Transverse colon (tissue), 4 donors: ENCODE data around the gene TSPAN5. TPM values are rescaled to one million over a fixed set of nuclear protein-coding genes. Genes with fewer than 3 reads are reported as not detected.
"Not testable (repeated sequence)": the region's sequence is repeated elsewhere in the genome, so short reads cannot be mapped to it uniquely, and the experiment has no call there.

ENCODE experiments used
- DNase-seq: peaks from one replicate; pipeline ENCODE4 v3.0.0-alpha.2; 2019
- H3K27ac ChIP-seq, 4 donors: fragments of 200-600 bp; sonication (generic); 2 replicates each; pipeline ENCODE4 v1.5.1; 2016 to 2018; ENCODE audit warnings: inconsistent platforms in 4 of 4
- H3K27me3 ChIP-seq: fragments of 200-600 bp; sonication (generic); 2 replicates; pipeline ENCODE4 v1.5.1; 2017; ENCODE audit warnings: inconsistent platforms
- H3K36me3 ChIP-seq, 4 donors: fragments of 200-600 bp; sonication (generic); 2 replicates each; pipeline ENCODE4 v1.5.1; 2017 to 2019; ENCODE audit warnings: inconsistent platforms in 4 of 4
- H3K4me1 ChIP-seq, 4 donors: fragments of 200-600 bp; sonication (generic); 2 replicates each; pipeline ENCODE4 v1.5.1; 2017 to 2020; ENCODE audit warnings: inconsistent platforms in 4 of 4
- H3K4me3 ChIP-seq, 4 donors: fragments of 200-600 bp; sonication (generic); 1 replicate in 1 of 4; 2 replicates in 3 of 4; pipeline versions ENCODE4 v1.5.1 to v1.6.1; 2017 to 2019; ENCODE audit warnings: inconsistent platforms in 4 of 4
- H3K9me3 ChIP-seq, 2 donors: fragments of 200-600 bp; sonication (generic); 2 replicates each; pipeline ENCODE4 v1.5.1; 2017 to 2019; ENCODE audit warnings: inconsistent platforms in 2 of 2
- EP300 ChIP-seq: sonication (generic); formaldehyde crosslinking; IDR thresholded peaks from one replicate; pipeline ENCODE4 v1.6.1; 2017; ENCODE audit warnings: antibody characterized with exemption, low read depth
- POLR2A ChIP-seq: fragments of 450-650 bp; IDR thresholded peaks from one replicate; pipeline ENCODE4 v1.6.1; 2016; ENCODE audit warnings: antibody characterized with exemption, mild to moderate bottlenecking, moderate library complexity
- POLR2AphosphoS5 ChIP-seq, 3 donors: sonication (generic); formaldehyde crosslinking; IDR thresholded peaks; one replicate each; pipeline ENCODE4 v1.6.1; 2016; ENCODE audit warnings: antibody characterized with exemption in 3 of 3
- WGBS, 2 donors: methylation state at CpG; one replicate each; pipeline ENCODE4 v1.1.5; 2018; ENCODE audit warnings: low coverage in 1 of 2; 5-methylcytosine and 5-hydroxymethylcytosine counted together
- in situ Hi-C, 4 donors: fragments of 200-750 bp; cut with MboI; loops; one replicate each; pipeline versions ENCODE4 v1.15.0 to v1.15.1; 2017; ENCODE audit warnings: low sequenced_read_pairs in 3 of 4, low pct_ligation_motif_present in 1 of 4, low pct_unique_long_range_greater_than_20kb in 1 of 4
- intact Hi-C: fragments of 100-400 bp; cut with DNase I; formaldehyde crosslinking; loops from one replicate; pipeline ENCODE4 v1.15.1; 2023; ENCODE audit warnings: low total_unique reads
- total RNA-seq, 4 donors: library from RNA; depleted of rRNA; stranded (reverse); fragments of >200 nt; gene quantifications; one replicate each; pipeline ENCODE4 v1.1.0, GENCODE V29; 2016
- TF ChIP-seq, protein P1 (sequence below), 5 experiments: fragments of 200-600 bp in 3 of 5; fragments of 450-650 bp in 2 of 5; sonication (generic) in 3 of 5; IDR thresholded peaks; 1 replicate in 2 of 5; 2 replicates in 3 of 5; pipeline ENCODE4 v1.5.1; 2016 to 2017; ENCODE audit warnings: antibody characterized with exemption in 5 of 5, inconsistent platforms in 3 of 5, mild to moderate bottlenecking in 2 of 5, moderate library complexity in 1 of 5

The TSPAN5 gene
- total RNA-seq = 1 to 10 TPM; 1.1 to 9.6 (median 4.4) TPM

DNA sequence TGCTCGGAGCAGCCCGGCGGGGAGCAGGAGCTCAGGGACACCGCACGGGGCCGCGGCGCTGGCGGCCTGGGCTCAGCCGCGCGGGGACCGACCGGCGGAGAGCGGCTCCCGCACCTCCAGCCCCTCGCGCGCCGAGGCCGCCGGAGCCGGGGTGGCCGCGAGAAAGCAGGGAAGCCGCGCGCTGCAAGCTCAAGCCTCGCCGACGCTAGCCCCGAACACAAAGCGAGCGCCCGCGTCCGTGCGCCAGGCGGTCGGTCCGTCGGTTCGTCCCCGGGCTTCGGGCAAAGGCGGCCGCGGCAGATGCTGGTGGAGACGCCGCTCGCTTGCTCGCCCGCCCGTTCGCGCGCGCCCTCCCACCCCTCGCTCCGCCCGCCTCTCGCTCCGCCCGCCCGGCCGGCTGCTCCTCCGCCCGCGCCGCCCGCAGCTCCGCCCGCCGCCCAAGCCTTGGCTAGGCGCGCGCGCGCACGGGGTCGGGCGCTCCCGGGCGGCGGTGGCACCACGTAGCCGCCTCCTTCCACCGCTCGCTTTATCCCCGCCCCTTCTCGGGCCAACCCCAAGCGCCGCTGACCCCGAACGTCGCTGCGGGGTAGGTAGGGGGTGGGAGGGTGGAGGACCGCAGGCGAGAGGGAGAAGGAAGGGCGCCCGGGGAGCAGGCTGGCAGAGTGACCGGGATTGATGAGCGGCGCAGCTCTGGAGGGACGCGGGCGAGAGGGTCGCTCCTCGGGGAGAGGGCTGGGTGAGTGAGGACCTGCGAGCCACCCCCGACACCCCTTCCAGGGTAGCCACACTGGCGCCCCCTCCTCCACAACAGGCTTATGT, at the start of gene TSPAN5:
TSS of gene TSPAN5 (minus strand) at position 325 of the 819 bp plus-strand sequence.
- Histone ChIP-seq H3K4me3 (peak within 1 kb of the TSS; percentile 51 to 84 (median 70)), H3K4me1 (peaks cover 4 to 31% (median 14%) of the 10 kb centered on the region in 4 donors), H3K27me3 (no peaks in the 10 kb centered on the region), H3K36me3 (no peaks in the 10 kb centered on the region), H3K27ac (peak within 1 kb of the TSS; percentile 71 to 84 (median 78)), H3K9me3 (no peaks in the 10 kb centered on the region)
- 0 to 1% methylated on average over 2 to 76 of the region's 113 CpGs for WGBS, 2 donors
- intact Hi-C loops = loop anchor here (10.0 kb wide), 1 partner anchor 174 kb away; no protein-coding TSS in a partner anchor
- DNase-seq = peak; percentile 82
- in situ Hi-C loops = no loop called here
- TF ChIP-seq EP300 (no peak), POLR2A (no peak), POLR2AphosphoS5 (IDR thresholded peaks at IDR 0.05) (peak in 2 of 3 donors; percentile 11 to 31)
- TF ChIP-seq, protein P1, sequence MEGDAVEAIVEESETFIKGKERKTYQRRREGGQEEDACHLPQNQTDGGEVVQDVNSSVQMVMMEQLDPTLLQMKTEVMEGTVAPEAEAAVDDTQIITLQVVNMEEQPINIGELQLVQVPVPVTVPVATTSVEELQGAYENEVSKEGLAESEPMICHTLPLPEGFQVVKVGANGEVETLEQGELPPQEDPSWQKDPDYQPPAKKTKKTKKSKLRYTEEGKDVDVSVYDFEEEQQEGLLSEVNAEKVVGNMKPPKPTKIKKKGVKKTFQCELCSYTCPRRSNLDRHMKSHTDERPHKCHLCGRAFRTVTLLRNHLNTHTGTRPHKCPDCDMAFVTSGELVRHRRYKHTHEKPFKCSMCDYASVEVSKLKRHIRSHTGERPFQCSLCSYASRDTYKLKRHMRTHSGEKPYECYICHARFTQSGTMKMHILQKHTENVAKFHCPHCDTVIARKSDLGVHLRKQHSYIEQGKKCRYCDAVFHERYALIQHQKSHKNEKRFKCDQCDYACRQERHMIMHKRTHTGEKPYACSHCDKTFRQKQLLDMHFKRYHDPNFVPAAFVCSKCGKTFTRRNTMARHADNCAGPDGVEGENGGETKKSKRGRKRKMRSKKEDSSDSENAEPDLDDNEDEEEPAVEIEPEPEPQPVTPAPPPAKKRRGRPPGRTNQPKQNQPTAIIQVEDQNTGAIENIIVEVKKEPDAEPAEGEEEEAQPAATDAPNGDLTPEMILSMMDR (IDR thresholded peaks at IDR 0.05) = no peak

DNA sequence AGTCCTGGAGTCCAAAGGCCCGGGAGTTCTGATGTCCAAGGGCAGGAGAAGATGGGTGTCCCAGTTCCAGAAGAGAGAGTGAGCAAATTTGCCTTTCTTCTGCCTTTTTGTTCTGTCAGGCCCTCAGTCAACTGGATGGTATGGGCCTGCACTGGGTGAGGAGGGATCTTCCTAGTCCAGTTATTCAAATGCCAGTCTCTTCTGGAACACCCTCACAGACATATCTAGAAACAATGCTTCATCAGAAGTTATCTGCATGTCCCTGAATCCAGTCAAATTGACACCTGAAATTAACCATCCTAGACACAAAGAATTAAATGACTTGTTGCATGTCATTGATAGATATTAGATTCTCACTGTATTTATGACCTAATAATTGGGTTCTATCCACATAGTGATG, 48.5 kb upstream of the TSPAN5 start:
- 69% methylated on average over 1 of the region's 1 CpG; no CpG with 5 or more reads in 1 of the 2 donors for WGBS, 2 donors
- Histone ChIP-seq H3K4me1 (no peaks in the 10 kb centered on the region), H3K27ac (no peak overlapping the region), H3K36me3 (no peaks in the 10 kb centered on the region), H3K9me3 (peaks cover 0 to 4% of the 10 kb centered on the region in 2 donors), H3K27me3 (no peaks in the 10 kb centered on the region), H3K4me3 (no peak overlapping the region)
- intact Hi-C loops = loop anchor here (5.0 kb wide), 1 partner anchor 1645 kb away; no protein-coding TSS in a partner anchor
- in situ Hi-C loops = no loop called here
- TF ChIP-seq EP300 = no peak
- no peak for DNase-seq

DNA sequence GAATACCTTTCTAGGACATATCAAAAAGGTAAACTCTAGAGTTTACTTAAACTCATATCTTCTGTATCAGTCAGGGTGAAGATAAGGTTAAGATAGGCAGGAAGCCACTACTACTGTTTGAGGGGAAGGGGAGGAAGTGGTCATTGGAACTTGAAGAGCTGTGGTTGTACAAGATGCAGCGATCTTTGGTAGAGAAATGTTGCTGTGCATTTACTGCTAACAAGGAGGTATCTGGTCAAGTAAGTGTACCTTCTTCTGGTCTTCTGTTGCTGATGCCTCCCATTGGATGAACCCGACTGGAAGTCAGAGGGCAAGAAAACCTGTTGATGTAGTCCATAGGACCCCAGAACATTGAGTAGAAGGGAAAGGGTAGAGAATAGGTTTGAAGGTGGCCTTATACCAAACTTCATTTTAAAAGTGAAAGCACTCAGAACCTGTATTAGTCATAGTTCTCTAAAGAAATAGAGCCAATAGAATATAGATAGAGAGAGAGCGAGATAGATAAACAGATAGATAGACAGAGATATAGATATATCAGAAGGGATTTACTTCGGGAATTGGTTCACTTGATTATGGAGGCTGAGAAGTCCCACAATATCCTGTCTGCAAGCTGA, 47.9 kb upstream of the TSPAN5 start:
- 80 to 82% methylated on average over 4 of the region's 4 CpGs for WGBS, 2 donors
- no peak for DNase-seq
- TF ChIP-seq POLR2AphosphoS5 (IDR thresholded peaks at IDR 0.05) (no peak), EP300 (no peak), POLR2A (no peak)
- TF ChIP-seq, protein P1 (IDR thresholded peaks at IDR 0.05) = no peak
- Histone ChIP-seq H3K9me3 (peaks cover 0 to 4% of the 10 kb centered on the region in 2 donors), H3K4me3 (no peak overlapping the region), H3K4me1 (no peaks in the 10 kb centered on the region), H3K27me3 (no peaks in the 10 kb centered on the region), H3K36me3 (no peaks in the 10 kb centered on the region), H3K27ac (no peak overlapping the region)
- intact Hi-C loops = loop anchor here (5.0 kb wide), 1 partner anchor 1644 kb away; no protein-coding TSS in a partner anchor
- in situ Hi-C loops = no loop called here

DNA sequence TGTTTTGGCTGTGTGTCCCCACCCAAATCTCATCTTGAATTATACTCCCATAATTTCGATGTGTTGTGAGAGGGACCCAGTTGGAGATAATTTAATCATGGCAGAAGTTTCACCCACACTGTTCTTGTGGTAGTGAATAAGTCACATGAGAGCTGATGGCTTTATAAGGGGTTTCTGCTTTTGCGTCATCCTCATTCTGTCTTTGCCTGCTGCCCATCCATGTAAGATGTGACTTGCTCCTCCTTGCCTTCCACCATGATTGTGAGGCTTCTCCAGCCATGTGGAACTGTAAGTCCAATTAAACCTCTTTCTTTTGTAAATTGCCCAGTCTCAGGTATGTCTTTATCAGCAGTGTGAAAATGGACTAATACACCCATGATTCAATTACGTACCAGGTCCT, 47.2 kb upstream of the TSPAN5 start:
- H3K4me3 ChIP-seq, H3K27me3 ChIP-seq, H3K9me3 ChIP-seq, H3K27ac ChIP-seq, DNase-seq, H3K36me3 ChIP-seq, H3K4me1 ChIP-seq, in situ Hi-C loops: not testable (repeated sequence)
- WGBS, 2 donors = 96 to 100% methylated on average over 1 to 3 of the region's 3 CpGs
- intact Hi-C loops = loop anchor here (5.0 kb wide), 1 partner anchor 1643 kb away; no protein-coding TSS in a partner anchor

DNA sequence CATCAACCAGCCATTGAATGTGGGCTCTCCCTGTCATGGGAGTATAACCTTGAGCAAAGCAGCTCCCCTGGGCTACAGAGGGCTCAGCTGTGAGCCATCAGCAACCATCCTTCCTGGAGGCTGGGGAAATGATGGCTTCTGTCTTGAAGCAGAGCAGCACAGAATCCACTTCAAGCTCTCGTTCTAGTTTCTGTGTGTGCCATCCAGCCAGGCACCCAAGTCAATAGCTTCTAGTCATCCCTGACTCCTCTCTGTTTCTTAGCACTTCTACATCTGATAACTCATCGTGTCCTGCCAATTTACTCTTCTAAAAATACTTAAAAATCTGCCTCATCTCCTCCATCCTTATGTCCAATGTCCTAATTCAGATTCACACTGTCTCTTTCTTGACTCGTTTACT, 42.2 kb upstream of the TSPAN5 start:
- 89 to 93% methylated on average over 3 of the region's 3 CpGs for WGBS, 2 donors
- in situ Hi-C loops (no loop called here), intact Hi-C loops (no loop called here)
- H3K27me3 ChIP-seq = no peaks in the 10 kb centered on the region
- DNase-seq = no peak
- H3K4me1 ChIP-seq = no peaks in the 10 kb centered on the region
- no peaks in the 10 kb centered on the region for H3K36me3 ChIP-seq
- H3K9me3 ChIP-seq = peaks cover 0 to 4% of the 10 kb centered on the region in 2 donors
- H3K4me3 ChIP-seq = no peak overlapping the region
- TF ChIP-seq POLR2A (no peak), POLR2AphosphoS5 (IDR thresholded peaks at IDR 0.05) (no peak), EP300 (no peak)
- TF ChIP-seq, protein P1 (IDR thresholded peaks at IDR 0.05) = no peak
- no peak overlapping the region for H3K27ac ChIP-seq
